ENCODE measurements around the gene BRIP1. TPM values are rescaled to one million over a fixed set of nuclear protein-coding genes. Genes with fewer than 3 reads are reported as not detected.

The BRIP1 gene
- total RNA-seq, 2 experiments from 2014 or later, result 13.2 to 14.5 TPM

GRCh38 chr17:61689610-61690180 lies 173.6 kb downstream of the BRIP1 start:
- POLR2A ChIA-PET, result no interaction called here

GRCh38 chr17:61687769-61688168 lies 175.6 kb downstream of the BRIP1 start:
- POLR2A ChIA-PET, result interaction anchor here (1.0 kb wide), 1 partner anchor 11 kb away, joined by 3 read pairs; no protein-coding TSS in a partner anchor
- ATAC-seq (no peak), DNase-seq (no peak)
- H3K4me3 Mint-ChIP-seq, result no peak overlapping the region
- intact Hi-C loops (cut with micrococcal nuclease), result no loop called here
- TF ChIP-seq, protein P1, sequence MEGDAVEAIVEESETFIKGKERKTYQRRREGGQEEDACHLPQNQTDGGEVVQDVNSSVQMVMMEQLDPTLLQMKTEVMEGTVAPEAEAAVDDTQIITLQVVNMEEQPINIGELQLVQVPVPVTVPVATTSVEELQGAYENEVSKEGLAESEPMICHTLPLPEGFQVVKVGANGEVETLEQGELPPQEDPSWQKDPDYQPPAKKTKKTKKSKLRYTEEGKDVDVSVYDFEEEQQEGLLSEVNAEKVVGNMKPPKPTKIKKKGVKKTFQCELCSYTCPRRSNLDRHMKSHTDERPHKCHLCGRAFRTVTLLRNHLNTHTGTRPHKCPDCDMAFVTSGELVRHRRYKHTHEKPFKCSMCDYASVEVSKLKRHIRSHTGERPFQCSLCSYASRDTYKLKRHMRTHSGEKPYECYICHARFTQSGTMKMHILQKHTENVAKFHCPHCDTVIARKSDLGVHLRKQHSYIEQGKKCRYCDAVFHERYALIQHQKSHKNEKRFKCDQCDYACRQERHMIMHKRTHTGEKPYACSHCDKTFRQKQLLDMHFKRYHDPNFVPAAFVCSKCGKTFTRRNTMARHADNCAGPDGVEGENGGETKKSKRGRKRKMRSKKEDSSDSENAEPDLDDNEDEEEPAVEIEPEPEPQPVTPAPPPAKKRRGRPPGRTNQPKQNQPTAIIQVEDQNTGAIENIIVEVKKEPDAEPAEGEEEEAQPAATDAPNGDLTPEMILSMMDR (IDR thresholded peaks at IDR 0.05), result no peak
- H3K27me3 Mint-ChIP-seq, result no peaks in the 10 kb centered on the region
- H3K36me3 Mint-ChIP-seq (ENCODE audit: low read depth), result peaks cover 30% of the 10 kb centered on the region
- H3K27ac Mint-ChIP-seq, result no peak overlapping the region
- CTCF ChIA-PET, result no interaction called here
- no peaks in the 10 kb centered on the region for H3K4me1 Mint-ChIP-seq (ENCODE audit: low read depth)
- peaks cover 2% of the 10 kb centered on the region for H3K9me3 Mint-ChIP-seq

More at GRCh38 chr17:61689610-61690180, 173.6 kb downstream of the BRIP1 start:
- intact Hi-C loops (cut with micrococcal nuclease), result no loop called here
- TF ChIP-seq, protein P1 (IDR thresholded peaks at IDR 0.05), result no peak
- H3K27me3 Mint-ChIP-seq, result no peaks in the 10 kb centered on the region
- peaks cover 25% of the 10 kb centered on the region for H3K36me3 Mint-ChIP-seq (ENCODE audit: low read depth)
- CTCF ChIA-PET, result no interaction called here
- H3K4me3 Mint-ChIP-seq, result no peak overlapping the region
- no peak overlapping the region for H3K27ac Mint-ChIP-seq
- no peaks in the 10 kb centered on the region for H3K4me1 Mint-ChIP-seq (ENCODE audit: low read depth)
- no peak for ATAC-seq
- no peak for DNase-seq
- peaks cover 2% of the 10 kb centered on the region for H3K9me3 Mint-ChIP-seq

- CTCF ChIA-PET, result no interaction called here
- Mint-ChIP-seq H3K27ac (no peak overlapping the region), H3K27me3 (no peaks in the 10 kb centered on the region), H3K9me3 (peaks cover 2% of the 10 kb centered on the region), H3K4me3 (no peak overlapping the region), H3K4me1 (ENCODE audit: low read depth) (no peaks in the 10 kb centered on the region), H3K36me3 (ENCODE audit: low read depth) (peaks cover 30% of the 10 kb centered on the region)
- DNase-seq, result no peak
- POLR2A ChIA-PET, result no interaction called here
- ATAC-seq, result no peak
- TF ChIP-seq, protein P1 (IDR thresholded peaks at IDR 0.05), result no peak
- intact Hi-C loops (cut with micrococcal nuclease), result no loop called here
Measured at GRCh38 chr17:61686113-61686512, 177.2 kb downstream of the BRIP1 start.

DNA sequence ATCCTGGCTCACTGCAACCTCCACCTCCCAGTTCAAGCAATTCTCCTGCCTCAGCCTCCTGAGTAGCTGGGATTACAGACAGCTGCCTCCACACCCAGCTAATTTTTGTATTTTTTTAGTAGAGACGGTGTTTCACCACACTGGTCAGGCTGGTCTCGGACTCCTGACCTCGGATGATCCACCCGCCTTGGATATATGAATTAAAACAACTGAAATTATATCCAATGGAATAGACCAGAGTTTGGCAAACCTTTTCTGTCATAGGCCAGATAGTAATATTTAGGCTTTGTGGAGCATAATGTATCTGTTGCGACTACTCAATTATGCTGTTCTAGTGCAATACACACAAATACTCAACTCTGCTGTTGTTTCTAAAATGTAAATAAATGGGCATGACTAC lies 178.5 kb downstream of the BRIP1 start:
- no peaks in the 10 kb centered on the region for H3K27me3 Mint-ChIP-seq
- intact Hi-C loops (cut with micrococcal nuclease), result no loop called here
- H3K9me3 Mint-ChIP-seq, result peaks cover 2% of the 10 kb centered on the region
- H3K36me3 Mint-ChIP-seq (ENCODE audit: low read depth), result peaks cover 25% of the 10 kb centered on the region
- H3K27ac Mint-ChIP-seq, result no peak overlapping the region
- ATAC-seq (no peak), DNase-seq (no peak)
- CTCF ChIA-PET, result no interaction called here
- TF ChIP-seq, protein P1 (IDR thresholded peaks at IDR 0.05), result no peak
- no peaks in the 10 kb centered on the region for H3K4me1 Mint-ChIP-seq (ENCODE audit: low read depth)
- H3K4me3 Mint-ChIP-seq, result no peak overlapping the region
- POLR2A ChIA-PET, result no interaction called here

- H3K4me1 Mint-ChIP-seq (ENCODE audit: low read depth), result no peaks in the 10 kb centered on the region
- H3K9me3 Mint-ChIP-seq, result peaks cover 2% of the 10 kb centered on the region
- TF ChIP-seq, protein P1 (IDR thresholded peaks at IDR 0.05), result no peak
- POLR2A ChIA-PET, result no interaction called here
- H3K4me3 Mint-ChIP-seq, result no peak overlapping the region
- H3K36me3 Mint-ChIP-seq (ENCODE audit: low read depth), result peaks cover 18% of the 10 kb centered on the region
- ATAC-seq (no peak), DNase-seq (no peak)
- no peak overlapping the region for H3K27ac Mint-ChIP-seq
- intact Hi-C loops (cut with micrococcal nuclease), result no loop called here
- no peaks in the 10 kb centered on the region for H3K27me3 Mint-ChIP-seq
- CTCF ChIA-PET, result no interaction called here
Measured at GRCh38 chr17:61684172-61684571, 179.2 kb downstream of the BRIP1 start.

Data from activated CD8-positive, alpha-beta T cell treated with anti-CD3 and anti-CD28 coated beads for 36 hours (primary cell).